Middle frontal gyrus (tissue), 1 donor: ENCODE measurements around the gene PDZD2.
"Not testable (repeated sequence)": the region's sequence is repeated elsewhere in the genome, so short reads cannot be mapped to it uniquely, and the experiment has no call there.

ENCODE experiments used
- DNase-seq: peaks from one replicate; pipeline ENCODE4 v3.0.0-alpha.2; 2015; ENCODE audit warnings: low spot score; ENCODE audit errors: extremely low spot score

Gene PDZD2

DNA sequence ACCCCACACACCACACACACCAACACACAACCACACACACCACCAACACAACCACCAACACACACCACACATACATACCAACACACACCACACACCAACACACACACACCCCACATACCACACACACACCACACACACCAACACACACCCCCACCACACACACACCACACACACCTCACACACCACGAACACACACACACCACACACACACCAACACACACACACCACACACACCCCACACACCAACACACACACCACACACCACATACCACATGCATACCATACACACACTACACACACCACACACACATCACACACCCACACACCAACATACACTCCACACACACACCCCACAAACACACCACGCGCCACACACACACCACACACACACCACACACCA, 363.8 kb downstream of the PDZD2 start:
- no peak for DNase-seq

DNA sequence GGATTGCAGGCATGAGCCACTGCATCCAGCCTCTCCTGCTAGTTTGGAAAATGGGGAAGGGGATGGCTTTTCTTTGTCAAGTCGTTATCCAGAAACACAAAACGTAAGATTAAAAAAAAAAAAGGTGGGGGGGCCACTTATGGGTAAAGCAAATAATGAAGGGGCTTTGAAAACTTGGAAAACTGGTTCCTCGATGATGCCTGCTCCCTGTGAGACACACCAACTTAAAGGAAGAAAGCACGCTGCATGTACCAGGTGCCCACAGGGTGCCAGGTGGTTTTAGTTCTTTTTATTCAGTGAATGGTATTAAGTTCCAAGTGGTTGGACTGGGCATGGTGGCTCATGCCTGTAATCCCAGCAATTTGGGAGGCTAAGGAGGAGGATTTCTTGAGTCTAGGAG, 365.1 kb downstream of the PDZD2 start:
- no peak for DNase-seq

DNA sequence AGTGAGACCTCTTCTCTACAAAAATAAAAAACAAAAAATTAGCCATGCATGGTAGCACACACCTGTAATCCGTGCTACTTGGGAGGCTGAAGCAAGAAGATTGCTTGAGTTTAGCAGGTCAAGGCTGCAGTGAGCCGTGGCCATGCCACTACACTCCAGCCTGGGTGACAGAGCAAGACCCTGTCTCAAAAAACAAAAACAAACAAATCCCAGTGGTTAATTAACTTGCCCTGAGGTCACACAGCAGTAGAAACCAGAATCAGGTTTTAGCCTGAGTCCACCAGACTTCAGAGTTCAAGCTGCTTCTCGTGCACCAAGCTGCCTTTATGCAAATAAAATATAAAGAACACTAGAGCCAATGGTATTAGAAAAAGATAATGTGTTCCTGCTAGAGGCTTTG, 365.5 kb downstream of the PDZD2 start:
- DNase-seq = no peak

DNA sequence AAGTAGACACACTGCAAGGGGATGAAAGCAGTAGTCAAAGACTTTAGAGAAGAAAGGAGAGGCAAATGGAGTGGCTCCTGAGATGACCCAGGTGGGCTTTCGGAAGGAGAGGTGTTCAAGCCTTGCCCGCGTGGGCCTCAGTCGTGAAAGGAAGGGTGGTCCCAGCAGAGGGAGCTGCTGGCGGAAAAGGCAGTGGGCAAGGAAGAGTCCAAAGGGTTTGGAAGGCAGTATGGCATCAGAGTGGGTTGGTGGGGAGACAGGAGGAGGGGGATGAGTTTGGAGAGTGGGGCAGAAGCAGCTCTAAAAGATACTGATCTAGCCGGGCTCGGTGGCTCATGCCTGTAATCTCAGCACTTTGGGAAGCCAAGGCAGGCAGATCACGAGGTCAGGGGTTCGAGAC, 369.8 kb downstream of the PDZD2 start:
- DNase-seq = no peak

DNA sequence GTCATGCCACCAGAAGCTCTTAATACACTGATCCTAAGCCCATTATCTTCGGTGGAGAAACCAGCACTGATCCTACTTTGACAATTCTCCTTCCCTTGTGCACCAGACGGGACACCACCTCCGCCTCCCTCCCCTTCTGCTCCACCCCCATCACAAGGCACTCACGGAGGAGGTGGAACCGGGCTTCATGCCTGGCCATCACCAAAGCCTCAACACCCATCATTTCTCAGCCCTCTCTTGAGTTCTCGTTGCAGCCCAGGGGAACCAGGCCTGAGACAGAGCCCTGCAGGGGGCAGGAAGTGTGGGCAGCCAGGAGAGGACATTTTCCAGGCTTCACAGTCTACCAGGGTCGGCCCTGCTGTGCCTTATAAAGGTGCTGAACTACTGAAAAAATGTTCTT, 374.7 kb downstream of the PDZD2 start:
- DNase-seq = no peak

DNA sequence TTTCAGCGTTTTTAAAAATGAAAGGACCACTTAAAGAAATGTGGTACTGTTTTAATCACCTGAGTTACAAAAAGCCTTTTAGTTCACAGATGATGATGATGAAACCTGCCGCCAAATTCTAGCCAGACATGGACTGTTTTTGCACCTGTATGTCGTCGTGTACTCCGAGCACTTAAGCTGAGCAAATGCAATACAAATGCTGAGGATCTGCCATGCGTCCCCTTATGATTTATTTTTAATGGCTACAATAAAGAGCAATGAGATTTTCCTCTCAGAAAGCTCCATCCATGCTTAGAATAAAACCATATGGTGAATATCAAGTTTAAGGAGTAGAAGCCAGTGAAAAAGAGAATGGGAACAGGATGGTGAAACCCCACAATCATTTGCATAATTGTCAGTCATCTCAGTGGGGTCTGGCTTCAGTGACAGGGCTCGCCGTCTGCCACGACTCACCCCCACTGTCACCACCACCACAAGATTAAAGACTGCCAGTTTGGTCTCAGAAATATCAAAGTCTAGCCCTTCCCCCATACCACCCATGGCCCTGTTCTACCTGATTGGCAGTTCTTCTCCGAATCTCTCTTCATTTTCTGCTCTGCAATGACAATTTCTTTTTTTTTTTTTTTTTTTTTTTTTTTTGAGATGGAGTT, 375.3 kb downstream of the PDZD2 start:
- DNase-seq = no peak

DNA sequence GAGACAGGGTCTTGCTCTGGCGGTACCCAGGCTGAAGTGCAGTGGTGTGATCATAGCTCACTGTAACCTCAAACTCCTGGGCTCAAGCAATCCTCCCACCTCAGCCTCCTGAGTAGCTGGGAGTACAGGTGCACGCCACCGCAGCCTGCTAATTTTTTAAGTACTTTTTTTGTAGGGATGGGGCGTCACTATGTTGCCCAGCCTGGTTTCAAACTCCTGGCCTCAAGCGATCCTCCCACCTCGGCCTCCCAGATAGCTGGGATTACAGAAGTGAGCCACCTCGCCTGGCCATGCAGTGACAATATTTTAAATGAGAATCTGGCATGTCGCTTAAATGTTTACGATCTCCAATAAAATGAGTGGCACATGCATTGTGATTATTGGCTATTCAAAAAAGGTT, 376.3 kb downstream of the PDZD2 start:
- DNase-seq = not testable (repeated sequence)

DNA sequence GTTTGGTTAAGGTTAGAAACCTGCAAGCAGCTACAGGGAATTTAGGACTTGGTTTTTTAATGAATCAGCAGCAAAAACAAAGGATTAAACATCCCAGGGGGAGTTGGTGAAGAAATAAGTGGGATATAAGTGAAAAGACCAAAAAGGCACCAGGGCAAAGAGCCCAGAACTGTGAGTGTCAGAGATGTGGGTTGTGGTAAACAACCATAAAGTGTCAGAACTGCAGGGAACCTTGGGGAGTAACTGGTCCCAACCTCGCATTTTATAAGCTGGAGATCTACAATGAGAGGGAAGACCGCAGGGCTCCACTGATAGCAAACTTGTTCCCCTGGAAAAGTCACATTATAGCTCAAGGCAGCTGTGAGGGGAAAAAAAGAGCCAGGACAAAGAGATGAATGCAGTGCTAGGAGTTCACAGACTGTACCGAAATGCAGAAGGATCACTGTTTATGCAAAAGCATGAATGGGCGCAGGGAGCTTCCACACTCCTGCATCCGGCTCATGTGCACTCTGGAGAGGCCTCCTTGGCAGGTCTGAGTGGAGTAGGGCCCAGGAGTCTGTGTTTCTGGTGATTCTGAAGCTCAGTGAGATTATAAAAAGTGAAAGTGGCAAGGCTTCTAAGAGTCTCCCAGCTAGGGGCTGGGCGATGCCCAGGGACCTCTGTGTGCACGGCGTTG, 378.9 kb downstream of the PDZD2 start:
- no peak for DNase-seq

DNA sequence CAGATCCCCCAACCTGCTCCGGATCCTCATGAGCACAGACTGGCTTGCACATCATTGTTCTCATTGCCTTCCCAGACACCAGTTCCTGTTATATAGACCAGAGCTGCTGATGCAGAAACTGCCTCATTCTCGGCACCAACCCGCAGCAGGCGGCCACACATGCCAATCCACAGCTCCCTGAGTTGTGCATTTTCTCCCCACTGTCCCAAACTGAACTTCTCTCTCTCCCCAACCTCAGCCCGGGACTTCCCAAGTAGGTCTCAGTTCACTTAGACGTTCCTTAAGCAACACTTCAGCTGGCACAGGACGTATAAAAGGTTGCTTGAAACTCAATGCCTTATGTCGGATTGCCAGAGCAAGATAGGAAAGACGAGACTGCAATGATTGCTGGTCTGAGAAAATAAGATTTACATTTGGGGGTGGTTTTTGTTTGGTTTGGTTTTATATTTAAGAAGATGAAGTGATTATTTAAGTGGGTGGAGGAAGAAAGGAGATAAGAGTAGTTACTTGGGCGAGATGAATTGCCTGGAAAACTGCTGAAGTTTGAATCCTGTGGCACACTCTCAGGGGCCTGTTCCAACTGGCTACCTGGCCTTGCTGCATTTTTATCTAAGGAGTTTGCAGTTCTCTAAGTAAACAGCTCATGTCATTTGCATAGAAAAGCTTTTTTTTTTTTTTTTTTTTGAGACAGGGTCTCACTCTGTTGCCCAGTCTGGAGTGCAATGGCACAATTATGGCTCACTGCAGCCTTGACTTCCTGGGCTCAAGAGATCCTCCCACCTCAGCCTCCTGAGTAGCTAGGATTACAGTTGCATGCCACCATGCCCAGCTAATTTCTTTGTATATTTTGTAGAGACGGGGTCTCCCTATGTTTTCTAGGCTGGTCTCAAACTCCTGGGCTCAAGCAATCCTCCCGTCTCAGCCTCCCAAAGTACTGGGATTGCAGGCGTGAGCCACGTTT, 379.8 kb downstream of the PDZD2 start:
- no peak for DNase-seq

DNA sequence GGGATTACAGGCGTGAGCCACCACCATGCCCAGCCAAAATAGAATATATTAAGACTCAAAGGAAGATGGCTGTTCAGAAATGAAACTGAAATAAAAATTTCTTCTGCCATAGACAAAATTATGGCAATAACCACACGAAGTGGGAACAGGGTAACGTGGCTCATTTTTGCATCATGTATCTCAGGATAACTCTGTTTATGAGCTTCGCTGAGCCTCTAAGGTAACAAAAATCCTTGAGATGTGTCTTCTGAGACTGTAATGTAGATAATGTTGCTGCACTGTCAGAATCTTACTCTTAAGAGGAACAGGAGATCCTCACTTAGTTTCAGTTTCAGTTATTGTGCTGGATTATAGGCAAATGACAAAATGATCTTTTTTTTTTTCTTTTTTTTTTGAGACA, 381.3 kb downstream of the PDZD2 start:
- DNase-seq = no peak

DNA sequence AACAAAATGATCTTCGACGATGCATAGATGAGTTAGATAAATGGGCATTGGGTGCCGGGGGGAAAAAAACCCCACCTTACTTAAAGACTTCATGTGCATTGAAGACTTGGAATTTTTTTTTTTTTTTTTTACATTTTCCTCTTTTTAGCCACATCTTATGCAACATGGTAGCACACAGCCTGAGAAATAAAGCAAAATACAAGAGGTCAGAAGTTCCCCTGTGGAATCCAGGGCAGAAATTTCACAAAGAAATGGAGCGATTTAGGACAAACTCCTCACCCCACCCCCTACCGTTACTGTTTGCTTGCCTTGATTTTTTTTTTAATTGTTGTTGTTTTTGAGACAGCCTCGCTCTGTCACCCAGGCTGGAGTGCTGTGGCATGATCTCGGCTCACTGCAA, 382.0 kb downstream of the PDZD2 start:
- no peak for DNase-seq

DNA sequence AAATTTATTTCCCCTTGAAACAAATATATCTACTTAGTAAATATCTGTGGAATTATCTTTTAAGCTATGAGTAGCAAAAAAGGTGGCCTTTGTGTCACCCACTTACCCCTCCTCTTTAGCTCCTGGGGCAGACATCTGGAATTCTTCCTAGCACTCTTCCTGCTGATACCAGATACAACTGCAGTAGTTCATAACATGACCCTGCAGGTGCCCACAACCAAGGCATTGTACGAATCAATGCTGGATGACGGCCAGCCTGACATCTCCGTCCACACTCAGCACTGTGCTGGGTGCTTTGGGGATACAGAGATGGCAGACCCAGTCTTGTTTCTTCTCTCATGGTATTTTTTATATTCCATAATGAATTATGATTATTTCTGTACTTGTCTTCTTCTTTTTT, 382.8 kb downstream of the PDZD2 start:
- DNase-seq = no peak

DNA sequence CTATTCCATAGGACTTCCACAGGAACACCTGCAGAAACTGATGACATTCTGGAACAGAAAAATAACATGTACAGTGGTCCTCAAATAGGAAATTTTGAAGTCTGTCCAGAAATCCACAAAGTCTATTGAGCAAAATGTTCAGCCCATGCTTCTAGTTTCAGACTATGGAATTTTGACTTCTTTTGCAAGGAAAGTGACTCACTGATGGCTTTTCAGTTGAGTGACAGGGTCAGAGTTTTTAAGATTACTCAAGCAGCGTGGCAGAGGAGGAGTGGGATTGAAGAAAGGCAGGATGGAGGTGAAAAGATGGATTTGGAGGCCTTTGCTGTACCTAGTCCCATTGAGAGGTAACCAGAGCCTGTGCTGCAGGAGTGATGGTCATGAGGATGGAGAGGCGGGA, 383.7 kb downstream of the PDZD2 start:
- DNase-seq = no peak

DNA sequence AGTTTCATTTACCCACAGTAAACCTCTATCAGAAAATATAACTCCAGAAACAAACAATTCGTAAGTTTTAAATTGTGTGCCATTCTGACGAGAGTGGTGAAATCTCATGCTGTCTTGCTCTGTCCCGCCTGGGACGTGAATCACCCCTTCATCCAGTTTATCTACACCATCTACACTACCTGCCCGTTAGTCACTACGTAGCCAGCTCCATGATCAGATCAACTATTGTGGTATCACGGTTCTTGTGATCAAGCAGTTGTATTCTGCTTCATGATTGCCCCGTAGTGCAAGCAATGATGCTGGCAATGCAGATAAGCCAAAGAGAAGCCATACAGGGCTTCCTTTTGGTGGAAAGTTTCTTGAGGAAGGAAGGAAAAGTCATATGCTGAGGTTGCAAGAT, 384.9 kb downstream of the PDZD2 start:
- no peak for DNase-seq

DNA sequence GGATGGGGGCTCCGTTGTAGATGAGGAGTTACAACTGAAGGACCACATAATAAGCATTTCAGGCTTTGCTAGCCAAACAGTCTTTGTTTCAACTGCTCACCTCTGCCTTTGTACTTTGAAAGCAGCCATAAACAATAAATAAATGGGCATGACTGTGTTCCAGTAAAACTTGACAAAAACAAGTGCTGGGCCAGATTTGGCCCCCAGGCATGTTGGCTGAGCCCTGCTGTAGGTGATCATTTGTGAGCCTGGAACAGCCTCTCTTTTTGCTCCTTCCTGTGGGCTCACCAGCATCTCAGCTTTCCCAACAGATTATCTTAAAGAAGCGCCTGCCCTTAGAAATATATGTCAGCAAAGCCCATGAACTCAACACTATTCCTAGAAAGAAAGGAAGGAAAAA, 385.8 kb downstream of the PDZD2 start:
- no peak for DNase-seq

DNA sequence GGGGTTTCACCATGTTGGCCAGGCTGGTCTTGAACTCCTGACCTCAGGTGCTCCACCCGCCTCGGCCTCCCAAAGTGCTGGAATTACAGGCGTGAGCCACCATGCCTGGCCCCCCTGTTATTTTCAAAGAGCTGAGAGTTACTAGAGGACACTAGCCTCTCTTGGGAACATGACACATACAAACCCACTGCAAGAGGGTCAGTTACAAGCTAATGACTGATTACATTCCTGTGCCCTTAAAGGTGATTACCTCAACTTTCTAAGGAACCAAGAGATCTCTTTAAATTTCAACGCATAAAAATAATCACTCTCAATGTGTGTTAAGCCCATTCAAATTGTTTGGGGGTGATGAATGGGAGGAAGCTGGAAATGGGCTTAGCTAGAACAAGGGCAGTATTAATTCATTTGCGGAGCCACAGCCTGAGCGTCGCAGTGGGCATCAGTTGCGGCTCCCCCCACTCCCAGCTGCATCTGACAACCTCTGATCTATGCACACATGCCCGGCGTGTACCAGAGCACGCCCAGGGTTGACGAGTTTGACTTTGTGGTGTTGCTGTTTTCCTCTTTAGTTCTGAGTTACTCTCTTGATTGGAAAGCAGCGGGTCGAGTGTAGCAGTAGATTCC, 388.3 kb downstream of the PDZD2 start:
- no peak for DNase-seq

DNA sequence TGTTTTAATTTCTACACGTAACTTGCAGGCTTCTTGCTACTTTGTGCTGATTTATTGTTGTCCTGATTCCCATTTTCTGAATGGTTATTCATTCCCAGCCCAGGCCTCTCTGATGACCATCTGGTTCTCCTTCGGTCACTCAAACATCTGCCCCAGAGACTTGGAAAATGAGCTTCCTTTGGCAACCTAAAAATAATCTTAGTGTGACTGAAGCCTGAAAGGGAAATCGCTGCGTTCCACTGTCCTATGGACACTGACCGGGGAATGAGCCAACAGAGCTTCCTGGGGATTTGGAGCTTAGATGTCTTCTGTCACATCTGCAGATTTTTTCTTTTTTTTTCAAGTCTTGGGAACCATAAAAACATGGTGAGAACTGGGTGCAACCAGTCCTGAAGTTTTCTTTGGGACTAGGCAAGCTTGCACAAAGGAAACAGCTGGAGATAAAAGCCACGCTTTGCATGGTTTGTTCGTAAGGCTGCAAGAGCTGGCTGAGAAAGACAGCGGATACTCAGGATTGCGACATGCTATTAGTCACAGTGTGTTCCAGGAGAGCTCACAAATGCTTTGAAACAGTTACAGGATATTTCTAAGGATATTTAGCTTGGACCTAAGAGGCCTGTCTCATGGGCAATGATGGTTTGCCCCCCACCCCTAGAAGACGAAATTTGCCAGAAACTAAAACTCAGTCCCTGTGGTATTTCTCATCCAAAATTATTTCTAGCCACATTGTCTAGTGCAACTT, 389.0 kb downstream of the PDZD2 start:
- DNase-seq = peak; percentile 31

DNA sequence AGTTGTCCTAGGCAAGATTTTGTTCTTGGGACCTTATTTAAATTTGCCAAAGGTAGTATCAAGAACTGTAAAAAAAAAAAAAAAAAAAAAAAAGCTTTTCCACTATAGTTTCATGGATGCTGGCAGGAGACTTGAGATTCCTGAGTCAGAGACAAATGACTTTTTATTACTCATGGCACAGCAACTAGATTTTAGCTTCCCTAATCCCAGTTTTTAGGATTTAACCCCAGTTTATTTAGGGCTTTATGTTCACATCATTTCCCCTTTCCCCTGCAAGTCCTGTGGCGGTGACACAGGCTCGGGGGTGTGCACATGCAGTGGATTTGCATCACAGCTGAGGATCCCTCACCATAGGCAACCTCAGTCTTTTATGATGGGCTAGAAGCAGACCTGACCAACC, 390.3 kb downstream of the PDZD2 start:
- no peak for DNase-seq

DNA sequence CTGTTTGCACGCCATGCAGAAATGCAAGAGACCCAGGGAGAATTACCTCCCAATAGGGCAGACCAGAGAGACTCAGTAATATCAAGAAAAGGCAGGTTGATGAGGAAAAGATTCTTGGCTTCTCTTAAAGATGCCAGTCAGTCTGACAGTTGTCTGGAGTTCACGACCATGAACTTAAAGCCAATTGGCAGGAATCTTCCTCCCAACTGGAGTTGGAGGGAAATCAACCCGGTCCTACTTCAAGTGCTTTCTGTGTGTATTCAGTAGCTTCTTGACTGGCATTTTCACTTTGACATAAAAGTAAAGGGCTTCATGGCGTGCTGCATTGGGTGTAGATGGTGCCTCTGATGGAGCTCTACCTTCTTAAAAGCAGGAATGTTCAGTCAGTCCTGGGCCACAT, 390.9 kb downstream of the PDZD2 start:
- DNase-seq = no peak

DNA sequence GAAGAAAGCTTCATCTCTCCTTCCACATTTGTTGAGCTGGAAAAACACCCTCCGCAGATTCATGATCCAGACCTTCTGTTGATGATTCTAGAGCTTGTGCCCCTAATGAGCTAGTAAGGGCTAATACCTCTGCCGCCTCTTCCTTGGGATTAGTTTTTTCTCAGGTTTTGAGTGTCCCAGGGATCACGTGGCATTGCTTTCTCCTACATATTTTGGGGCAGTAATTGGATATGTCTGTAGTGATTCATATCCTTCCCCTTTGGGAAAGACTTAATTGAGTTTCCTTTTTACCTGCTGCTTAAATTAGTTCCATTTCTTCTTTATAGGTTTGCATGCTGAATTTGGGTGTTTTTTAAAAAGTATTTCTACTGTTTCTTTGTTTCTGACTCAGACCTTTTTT, 391.3 kb downstream of the PDZD2 start:
- DNase-seq = no peak

DNA sequence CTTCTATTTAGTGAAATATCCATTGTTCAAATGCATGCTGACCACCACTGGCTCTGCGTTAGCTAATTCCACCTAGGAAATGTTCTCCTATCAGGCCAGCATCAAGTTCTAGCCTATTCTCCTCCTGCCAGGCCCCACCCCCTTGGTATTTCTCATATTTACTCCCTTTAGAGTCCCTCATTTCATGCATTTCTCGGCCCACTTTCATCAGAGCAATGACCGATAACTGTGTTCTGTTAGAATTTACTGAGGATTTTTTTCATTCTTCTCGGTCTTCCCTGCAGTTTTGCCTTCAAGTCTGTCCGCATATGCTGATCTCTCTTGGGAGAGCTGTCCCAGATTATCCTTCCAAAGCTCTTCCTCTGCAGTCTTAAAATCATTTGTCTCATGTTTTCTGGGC, 391.8 kb downstream of the PDZD2 start:
- DNase-seq = no peak
